ENCODE results near the gene TRIM34.
"Not testable (repeated sequence)": the region's sequence is repeated elsewhere in the genome, so short reads cannot be mapped to it uniquely, and the experiment has no call there.

TRIM34 gene

DNA sequence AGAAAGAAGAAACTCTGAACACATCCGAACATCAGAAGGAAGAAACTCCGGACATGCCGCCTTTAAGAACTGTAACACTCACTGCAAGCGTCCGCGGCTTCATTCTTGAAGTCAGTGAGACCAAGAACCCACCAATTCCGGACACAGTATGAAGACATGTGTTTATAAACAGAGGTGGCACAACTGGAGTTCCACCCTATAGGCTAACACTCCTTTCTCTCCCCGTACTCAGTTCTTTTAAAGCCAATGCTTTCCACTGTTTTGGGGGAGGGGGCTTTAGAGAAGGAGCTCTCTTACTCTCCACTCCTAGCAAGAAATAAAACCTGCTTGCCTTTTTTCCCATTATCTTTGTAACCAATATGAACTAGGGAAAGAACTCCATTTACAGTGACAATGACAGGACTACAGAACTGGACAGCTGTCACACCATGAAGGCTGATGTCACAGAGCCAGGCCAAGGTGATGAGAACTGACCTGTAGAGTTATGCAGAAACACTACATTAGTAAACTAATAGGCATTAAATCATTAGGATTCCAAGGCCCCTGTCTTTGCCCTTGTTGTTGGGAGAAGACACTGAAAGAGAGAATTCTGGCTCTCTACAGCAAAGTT is 59.3 kb downstream of the TRIM34 start:
- DNase-seq (ENCODE audit: low read depth in 2 of 2): no peak

DNA sequence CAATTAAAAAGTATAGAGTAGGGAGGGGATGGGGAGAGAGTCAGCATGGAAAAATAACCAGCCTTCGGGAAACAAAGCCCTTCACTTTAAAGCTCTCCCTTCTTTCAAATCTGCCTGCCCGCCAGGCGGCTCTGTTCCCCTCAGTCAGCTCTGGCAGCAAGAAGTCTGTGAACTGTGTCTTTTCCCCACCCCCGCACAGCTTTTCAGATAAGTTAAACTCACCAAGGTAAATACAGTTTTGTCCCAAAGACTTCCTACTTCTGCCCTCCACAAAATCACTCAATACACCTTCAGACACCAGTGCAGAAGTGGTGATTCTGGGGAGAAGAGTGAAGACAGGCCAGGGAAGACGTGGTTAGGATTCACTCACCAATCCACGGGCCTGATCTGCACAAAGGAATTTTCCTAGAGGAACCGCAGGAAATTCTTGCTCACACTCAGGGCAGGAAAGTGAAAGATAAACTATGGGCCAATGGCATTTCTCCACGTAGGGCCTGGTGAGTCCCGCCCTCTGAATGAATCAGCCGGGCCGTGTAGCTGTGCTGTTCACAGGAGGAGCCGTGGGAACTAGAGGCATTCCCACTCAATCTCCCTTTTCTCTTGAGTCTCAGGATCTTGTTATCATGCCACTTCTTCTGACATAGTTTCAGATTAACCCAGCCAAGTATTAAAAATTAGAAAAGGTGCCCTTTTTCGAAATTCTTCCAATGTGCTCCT is 60.0 kb downstream of the TRIM34 start, which contains the start of gene TRIM5:
TRIM5 (minus strand) TSS at position 429 of the 717 bp plus-strand sequence. CDS start 4,897 bp downstream, outside the sequence.
- peak; percentile 52 to 75 for DNase-seq (ENCODE audit: low read depth in 2 of 2)

DNA sequence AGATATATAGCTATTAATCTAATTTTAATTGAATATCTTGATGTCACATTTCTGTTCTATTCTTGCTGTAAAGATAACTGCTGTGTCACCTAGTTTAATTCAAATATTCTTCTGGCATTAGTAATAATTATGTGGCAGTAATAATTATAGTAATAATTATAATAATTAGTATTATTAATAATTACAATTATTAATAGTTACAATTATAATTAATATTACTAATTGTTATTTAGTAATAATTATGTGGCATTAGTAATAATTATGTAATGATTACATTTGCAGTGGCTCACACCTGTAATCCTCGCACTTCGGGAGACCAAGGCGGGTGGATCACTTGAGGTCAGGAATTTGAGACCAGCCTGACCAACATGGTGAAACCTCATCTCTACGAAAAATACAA is 61.6 kb downstream of the TRIM34 start:
- no peak for DNase-seq (ENCODE audit: low read depth in 2 of 2)

DNA sequence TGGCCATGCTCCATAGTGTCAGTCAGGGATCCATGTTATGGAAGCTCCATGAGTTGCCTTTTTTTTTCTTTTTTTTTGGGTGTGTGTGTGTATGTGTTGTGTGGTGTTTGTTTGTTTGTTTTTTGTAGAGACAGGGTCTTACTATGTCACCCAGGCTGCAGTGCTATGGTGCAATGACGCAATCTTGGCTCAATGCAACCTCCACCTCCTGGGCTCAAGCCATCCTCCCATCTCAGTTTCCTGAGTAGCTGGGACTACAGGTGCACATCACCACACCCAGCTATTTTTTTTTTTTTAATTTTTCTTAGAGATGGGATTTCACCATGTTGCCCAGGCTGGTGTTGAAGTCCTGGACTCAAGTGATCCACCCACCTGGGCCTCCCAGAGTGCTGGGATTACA is 63.7 kb downstream of the TRIM34 start:
- DNase-seq (ENCODE audit: low read depth in 2 of 2): no peak

DNA sequence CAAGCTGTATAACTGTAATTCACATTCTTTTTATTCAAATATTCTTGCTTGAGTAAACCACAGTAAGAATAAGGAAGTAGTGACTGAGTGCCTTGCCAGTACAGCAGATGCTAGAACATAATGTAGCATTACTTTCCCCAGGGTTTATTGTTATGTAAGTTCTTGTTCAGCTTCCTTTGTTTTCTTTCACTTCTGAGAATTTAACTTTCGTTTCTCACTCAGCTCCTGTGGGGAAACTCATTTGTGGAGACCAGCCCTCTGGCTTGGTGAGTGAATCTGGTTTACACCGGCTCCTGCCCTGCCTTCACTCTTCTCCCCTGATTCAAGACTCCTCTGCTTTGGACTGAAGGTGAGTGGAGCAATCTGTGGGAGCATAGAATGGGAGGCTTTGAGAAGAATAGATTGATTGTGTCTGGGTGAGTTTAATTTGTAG is 64.8 kb downstream of the TRIM34 start, which contains the start of gene TRIM22:
TRIM22 (plus strand) TSS at position 240 of the 433 bp plus-strand sequence. CDS start 6,443 bp downstream, outside the sequence.
- peak in 1 of 2 donors; percentile 34 for DNase-seq (ENCODE audit: low read depth in 2 of 2)

DNA sequence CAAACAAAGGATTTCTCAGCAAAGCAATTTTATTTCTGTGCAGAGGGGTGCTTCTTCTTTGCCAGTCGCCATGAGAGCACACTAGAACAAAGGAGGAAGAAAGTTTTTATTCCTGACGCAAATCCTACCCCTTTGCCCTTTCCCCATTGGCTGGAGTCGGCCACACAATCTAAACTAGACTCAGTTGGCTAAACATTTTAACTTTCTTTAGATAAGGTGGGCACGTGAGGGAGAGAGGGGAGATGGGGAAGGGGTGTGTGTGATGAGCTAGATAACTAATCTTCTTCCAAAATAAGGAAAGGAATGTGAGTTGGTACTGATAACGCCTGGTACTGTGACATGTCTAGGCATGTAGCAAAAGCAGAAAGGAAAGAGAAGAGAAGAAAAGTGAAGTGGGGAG is 65.4 kb downstream of the TRIM34 start:
- DNase-seq (ENCODE audit: low read depth in 2 of 2): no peak

DNA sequence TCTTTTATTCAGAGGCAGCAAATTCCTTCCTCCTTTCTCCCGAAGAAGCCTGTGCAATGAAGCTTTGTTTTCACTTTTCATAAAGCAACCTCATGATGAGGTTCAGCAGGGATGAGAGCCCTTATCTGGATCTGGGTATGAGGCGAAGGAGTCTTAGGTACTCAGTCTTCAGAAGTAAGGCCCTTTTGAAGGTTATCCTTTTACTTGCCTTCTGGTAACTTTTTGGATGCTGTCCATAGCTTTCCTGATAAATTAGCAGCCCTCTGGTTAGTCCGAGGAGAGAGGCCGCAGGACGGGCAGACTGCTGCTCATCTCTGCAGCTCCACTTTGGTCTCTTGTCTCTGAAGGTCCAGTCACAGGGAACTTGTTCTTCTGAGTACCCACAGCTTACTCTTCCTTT is 65.9 kb downstream of the TRIM34 start:
- DNase-seq (ENCODE audit: low read depth in 2 of 2): no peak

DNA sequence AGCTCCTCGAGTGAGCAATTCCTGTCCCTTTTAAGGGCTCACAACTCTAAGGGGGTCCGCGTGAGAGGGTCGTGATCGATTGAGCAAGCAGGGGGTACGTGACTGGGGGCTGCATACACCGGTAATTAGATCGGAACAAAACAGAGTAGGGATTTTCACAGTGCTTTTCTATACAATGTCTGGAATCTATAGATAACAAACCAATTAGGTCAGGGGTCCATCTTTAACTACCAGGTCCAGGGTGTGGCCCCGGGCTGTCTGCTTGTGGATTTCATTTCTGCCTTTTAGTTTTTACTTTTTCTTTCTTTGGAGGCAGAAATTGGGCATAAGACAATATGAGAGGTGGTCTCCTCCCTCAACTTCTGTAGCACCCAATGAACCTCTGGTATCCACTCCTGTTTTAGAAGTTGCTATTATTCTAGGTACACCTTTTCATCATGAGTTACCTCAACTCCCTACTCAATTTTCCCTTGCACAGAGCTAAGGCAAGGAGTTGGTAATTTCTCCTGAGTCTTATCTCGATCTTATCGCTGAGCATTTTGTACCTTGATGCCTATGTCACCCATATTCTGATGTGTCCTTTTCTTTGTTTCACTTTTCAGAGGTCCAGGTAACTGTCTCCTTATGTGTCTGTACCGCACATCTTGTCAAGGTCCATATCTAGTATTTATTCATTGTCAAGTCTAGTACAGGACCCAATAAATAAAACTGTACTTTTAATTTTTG is 66.6 kb downstream of the TRIM34 start:
- DNase-seq (ENCODE audit: low read depth in 2 of 2): not testable (repeated sequence)

DNA sequence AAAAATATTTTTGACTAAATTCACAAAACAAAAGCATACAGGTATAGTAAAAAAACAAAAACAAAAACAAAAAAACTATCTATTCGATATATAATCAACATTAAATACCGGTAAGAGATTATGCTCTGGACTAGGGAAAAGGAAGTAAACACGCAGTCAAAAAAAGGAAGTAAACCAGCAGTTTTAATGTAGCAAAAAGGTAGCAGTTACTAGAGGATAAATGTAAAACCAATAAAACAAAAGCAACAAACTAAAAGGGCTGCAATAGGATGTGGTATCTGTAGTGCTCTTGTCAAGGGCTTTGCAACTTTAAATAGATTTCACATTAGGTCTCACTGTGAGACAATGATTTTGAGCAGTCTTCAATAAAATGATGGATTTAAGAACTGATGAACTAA is 67.2 kb downstream of the TRIM34 start:
- no peak for DNase-seq (ENCODE audit: low read depth in 2 of 2)

Measured in stimulated activated CD4-positive, alpha-beta T cell treated with anti-CD3 and anti-CD28 coated beads, Interleukin-4, amount 100 ng/mL, for 48 hours (primary cell).